Gastroesophageal sphincter (tissue), 4 donors: ENCODE data around the gene ARHGAP22. TPM values are rescaled to one million over a fixed set of nuclear protein-coding genes. Genes with fewer than 3 reads are reported as not detected.

Experiments
- ATAC-seq: fragments of 150-250 bp; one replicate; pipeline ENCODE4 v1.9.1; 2016; ENCODE audit warnings: mild to moderate bottlenecking, moderate library complexity
- H3K27ac ChIP-seq, 4 donors: fragments of 200-600 bp; sonication (generic) in 3 of 4; 1 replicate in 3 of 4; 2 replicates in 1 of 4; pipeline ENCODE4 v1.5.1; 2016 to 2019
- H3K27me3 ChIP-seq: fragments of 200-600 bp; sonication (generic); one replicate; pipeline ENCODE4 v1.5.1; 2019
- H3K36me3 ChIP-seq, 2 donors: fragments of 200-600 bp; sonication (generic); one replicate each; pipeline ENCODE4 v1.5.1; 2019; ENCODE audit warnings: control low read depth in 1 of 2
- H3K4me1 ChIP-seq, 3 donors: fragments of 200-600 bp; sonication (generic); 1 replicate in 2 of 3; 2 replicates in 1 of 3; pipeline ENCODE4 v1.5.1; 2016 to 2019; ENCODE audit warnings: control low read depth in 2 of 3
- H3K4me3 ChIP-seq, 2 donors: fragments of 200-600 bp; sonication (generic); one replicate each; pipeline ENCODE4 v1.5.1; 2019; ENCODE audit warnings: mild to moderate bottlenecking in 1 of 2, moderate library complexity in 1 of 2
- H3K9me3 ChIP-seq, 3 donors: fragments of 200-600 bp; sonication (generic); one replicate each; pipeline ENCODE4 v1.5.1; 2017 to 2019; ENCODE audit warnings: control low read depth in 2 of 3
- EP300 ChIP-seq: sonication (generic); formaldehyde crosslinking; IDR thresholded peaks from one replicate; pipeline ENCODE4 v1.6.1; 2017; ENCODE audit warnings: antibody characterized with exemption, mild to moderate bottlenecking
- POLR2A ChIP-seq, 2 donors: fragments of 450-650 bp; IDR thresholded peaks; one replicate each; pipeline ENCODE4 v1.6.1; 2017; ENCODE audit warnings: antibody characterized with exemption in 2 of 2, mild to moderate bottlenecking in 2 of 2, moderate library complexity in 1 of 2
- POLR2AphosphoS5 ChIP-seq: sonication (generic); formaldehyde crosslinking; IDR thresholded peaks from one replicate; pipeline ENCODE4 v1.6.1; 2017; ENCODE audit warnings: antibody characterized with exemption
- WGBS, 2 donors: methylation state at CpG; one replicate each; pipeline ENCODE4 v1.1.5; 2018; ENCODE audit warnings: low coverage in 1 of 2; 5-methylcytosine and 5-hydroxymethylcytosine counted together
- total RNA-seq, 4 donors: library from RNA; depleted of rRNA; stranded (reverse); fragments of >200 nt; gene quantifications; one replicate each; pipeline ENCODE4 v1.1.0, GENCODE V29; 2016
- TF ChIP-seq, protein P1 (sequence below), 4 experiments: fragments of 200-600 bp in 2 of 4; fragments of 450-650 bp in 2 of 4; sonication (generic) in 1 of 4; IDR thresholded peaks; one replicate each; pipeline ENCODE4 v1.5.1; 2017 to 2019; ENCODE audit warnings: antibody characterized with exemption in 4 of 4, mild to moderate bottlenecking in 2 of 4, moderate library complexity in 2 of 4

The ARHGAP22 gene
- total RNA-seq, 4 donors from 2014 or later, result 4.2 to 5.8 (median 5.1) TPM

DNA sequence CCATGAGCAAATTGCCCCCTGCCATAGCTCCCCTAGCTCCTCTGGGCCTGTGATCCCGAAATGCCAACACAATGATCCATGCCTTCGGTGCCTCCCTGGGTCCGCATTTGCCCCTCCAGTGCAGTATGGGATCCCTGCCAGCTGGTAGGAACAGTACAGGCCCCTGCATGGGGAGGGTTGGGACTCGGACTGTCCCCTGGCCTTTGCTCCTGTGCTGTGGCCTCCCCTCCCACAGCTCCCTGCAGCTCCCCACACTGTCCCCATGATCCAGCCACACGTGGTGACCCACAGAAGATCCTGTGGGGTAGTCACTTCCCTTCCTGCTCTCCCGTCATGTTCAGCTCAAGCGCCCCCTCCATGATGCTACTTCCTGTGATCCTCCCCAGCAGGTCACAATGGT lies 158.1 kb downstream of the ARHGAP22 start:
- Histone ChIP-seq H3K9me3 (no peaks in the 10 kb centered on the region), H3K27ac (no peak overlapping the region), H3K36me3 (peaks cover 0 to 10% of the 10 kb centered on the region in 2 donors), H3K27me3 (no peaks in the 10 kb centered on the region), H3K4me1 (no peaks in the 10 kb centered on the region), H3K4me3 (no peak overlapping the region)
- 50 to 93% methylated on average over 1 to 3 of the region's 7 CpGs for WGBS, 2 donors
- ATAC-seq, result no peak
- TF ChIP-seq EP300, result no peak
- no peak for TF ChIP-seq POLR2AphosphoS5
- TF ChIP-seq POLR2A (IDR thresholded peaks at IDR 0.05), result no peak
- TF ChIP-seq, protein P1, sequence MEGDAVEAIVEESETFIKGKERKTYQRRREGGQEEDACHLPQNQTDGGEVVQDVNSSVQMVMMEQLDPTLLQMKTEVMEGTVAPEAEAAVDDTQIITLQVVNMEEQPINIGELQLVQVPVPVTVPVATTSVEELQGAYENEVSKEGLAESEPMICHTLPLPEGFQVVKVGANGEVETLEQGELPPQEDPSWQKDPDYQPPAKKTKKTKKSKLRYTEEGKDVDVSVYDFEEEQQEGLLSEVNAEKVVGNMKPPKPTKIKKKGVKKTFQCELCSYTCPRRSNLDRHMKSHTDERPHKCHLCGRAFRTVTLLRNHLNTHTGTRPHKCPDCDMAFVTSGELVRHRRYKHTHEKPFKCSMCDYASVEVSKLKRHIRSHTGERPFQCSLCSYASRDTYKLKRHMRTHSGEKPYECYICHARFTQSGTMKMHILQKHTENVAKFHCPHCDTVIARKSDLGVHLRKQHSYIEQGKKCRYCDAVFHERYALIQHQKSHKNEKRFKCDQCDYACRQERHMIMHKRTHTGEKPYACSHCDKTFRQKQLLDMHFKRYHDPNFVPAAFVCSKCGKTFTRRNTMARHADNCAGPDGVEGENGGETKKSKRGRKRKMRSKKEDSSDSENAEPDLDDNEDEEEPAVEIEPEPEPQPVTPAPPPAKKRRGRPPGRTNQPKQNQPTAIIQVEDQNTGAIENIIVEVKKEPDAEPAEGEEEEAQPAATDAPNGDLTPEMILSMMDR (IDR thresholded peaks at IDR 0.05), result no peak

DNA sequence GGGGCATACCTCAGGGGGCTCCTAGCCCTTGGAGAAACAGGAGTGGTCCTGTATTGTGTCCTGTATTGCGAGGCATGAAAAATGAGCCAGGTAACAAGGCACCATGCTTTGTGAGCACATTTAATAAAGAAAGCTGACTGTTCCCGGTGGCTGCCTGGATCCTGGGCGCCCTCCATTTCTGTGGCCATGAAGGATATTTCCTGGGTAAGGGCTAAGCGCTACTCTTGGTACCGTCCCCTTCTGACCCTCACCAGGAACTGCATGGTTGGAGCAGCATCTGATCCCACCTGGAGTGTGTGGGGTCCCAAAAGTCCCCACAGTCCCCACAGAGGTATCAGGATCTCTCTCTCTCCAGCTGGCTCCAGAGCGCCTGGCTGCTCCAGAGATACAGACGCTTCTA lies 158.9 kb downstream of the ARHGAP22 start:
- ATAC-seq, result no peak
- Histone ChIP-seq H3K36me3 (peaks cover 0 to 10% of the 10 kb centered on the region in 2 donors), H3K4me1 (no peaks in the 10 kb centered on the region), H3K9me3 (no peaks in the 10 kb centered on the region), H3K27ac (no peak overlapping the region), H3K4me3 (no peak overlapping the region), H3K27me3 (no peaks in the 10 kb centered on the region)
- TF ChIP-seq, protein P1 (IDR thresholded peaks at IDR 0.05), result no peak
- TF ChIP-seq POLR2AphosphoS5 (no peak), POLR2A (IDR thresholded peaks at IDR 0.05) (no peak), EP300 (no peak)
- 60% methylated on average over 4 of the region's 7 CpGs; no CpG with 5 or more reads in 1 of the 2 donors for WGBS, 2 donors

DNA sequence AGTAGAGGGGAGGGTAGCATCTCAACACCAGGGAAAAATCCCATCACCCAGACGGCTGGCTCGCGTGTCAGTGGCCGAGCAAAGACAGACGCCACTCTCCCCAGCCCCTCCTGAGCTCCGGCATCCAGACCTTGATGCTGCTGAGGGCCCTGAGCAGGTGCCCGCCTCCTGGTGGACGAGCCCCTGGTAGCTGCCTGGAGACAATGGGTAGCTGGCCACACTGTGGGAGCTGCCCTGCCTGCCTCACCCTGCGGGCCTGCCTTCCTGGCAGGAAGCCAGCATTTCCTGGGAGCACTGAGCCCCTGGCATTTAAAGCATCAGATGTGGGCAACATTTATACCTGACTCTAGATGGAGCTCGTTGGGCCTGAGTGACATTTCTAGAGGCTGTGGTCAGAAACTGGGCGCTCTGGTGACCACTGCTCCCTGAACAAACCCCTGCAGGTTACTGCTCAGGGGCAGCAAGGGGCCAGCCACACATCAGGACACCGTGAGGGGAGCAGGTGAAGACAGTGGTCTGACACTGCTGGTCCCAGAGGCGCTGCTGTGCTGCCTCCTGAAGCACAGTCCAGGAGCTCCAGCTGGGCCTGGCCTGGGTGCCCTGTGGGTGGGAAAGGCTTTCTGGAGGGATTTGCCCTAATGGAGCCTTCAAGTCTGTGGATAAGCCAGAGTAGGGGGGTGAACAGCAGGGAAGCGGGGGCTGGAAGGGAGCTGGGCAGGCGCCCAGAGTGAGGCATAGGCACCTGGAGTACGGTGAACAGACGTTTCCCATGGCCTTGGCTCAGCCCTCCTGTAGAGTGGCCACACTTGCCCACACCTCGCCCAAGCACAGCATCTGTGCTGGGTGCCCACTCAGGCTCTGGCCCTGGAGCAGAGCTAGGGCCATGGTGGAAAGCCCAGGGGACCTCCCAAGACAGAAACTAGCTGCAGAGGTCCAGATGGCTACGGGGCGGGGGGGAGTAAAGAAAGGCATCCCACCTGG lies 159.7 kb downstream of the ARHGAP22 start:
- ATAC-seq, result no peak
- Histone ChIP-seq H3K9me3 (no peaks in the 10 kb centered on the region), H3K4me3 (no peak overlapping the region), H3K36me3 (peaks cover 0 to 2% of the 10 kb centered on the region in 2 donors), H3K4me1 (no peaks in the 10 kb centered on the region), H3K27me3 (no peaks in the 10 kb centered on the region), H3K27ac (no peak overlapping the region)
- 83 to 84% methylated on average over 3 to 5 of the region's 20 CpGs for whole genome bisulfite sequencing, 2 donors
- TF ChIP-seq POLR2AphosphoS5 (no peak), POLR2A (IDR thresholded peaks at IDR 0.05) (no peak), EP300 (no peak)
- TF ChIP-seq, protein P1 (IDR thresholded peaks at IDR 0.05), result no peak

DNA sequence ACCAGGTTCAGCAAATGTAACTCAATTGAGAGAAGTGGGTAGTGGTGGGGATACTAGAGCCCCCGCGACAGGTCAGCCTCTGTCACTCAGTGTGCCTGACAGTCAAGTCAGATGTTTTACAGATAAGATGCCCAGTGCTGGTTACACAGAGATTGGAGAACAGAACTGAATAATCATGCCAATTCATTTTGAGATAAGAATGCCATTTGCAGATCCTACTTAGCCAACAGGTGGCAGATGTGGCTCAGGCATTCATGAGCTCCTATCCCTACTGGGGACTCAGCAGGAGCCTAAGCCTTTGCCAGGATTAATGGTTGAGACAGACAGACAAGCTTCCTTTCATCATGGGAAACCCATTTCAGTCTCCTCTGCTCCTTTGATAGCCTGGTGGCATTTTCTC lies 160.6 kb downstream of the ARHGAP22 start:
- H3K4me3 ChIP-seq, result no peak overlapping the region
- 67 to 73% methylated on average over 2 of the region's 2 CpGs for WGBS, 2 donors
- no peaks in the 10 kb centered on the region for H3K9me3 ChIP-seq
- TF ChIP-seq POLR2A (IDR thresholded peaks at IDR 0.05), result no peak
- TF ChIP-seq, protein P1 (IDR thresholded peaks at IDR 0.05), result no peak
- no peak for TF ChIP-seq POLR2AphosphoS5
- TF ChIP-seq EP300, result no peak
- H3K4me1 ChIP-seq, result no peaks in the 10 kb centered on the region
- no peaks in the 10 kb centered on the region for H3K36me3 ChIP-seq
- H3K27ac ChIP-seq, result no peak overlapping the region
- no peak for ATAC-seq
- no peaks in the 10 kb centered on the region for H3K27me3 ChIP-seq

DNA sequence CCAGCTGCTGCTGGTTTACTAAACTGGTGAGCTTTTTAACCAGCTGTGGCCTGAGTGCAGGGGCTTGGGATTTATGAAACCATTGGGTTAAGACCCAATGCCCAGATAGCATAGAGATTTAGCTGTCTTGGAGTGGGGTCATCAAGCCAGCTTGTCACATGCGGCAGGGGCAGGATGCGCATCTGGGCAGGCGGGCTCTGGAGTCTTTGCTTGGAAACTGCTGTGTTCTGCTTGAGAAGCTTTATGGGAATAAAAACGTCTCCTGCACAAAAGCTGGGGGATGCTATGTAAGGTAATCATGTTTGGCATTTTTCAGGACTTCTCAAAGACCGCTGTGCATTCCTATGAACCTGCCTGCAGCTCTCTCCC lies 162.1 kb downstream of the ARHGAP22 start:
- H3K9me3 ChIP-seq, result no peaks in the 10 kb centered on the region
- no peak overlapping the region for H3K27ac ChIP-seq
- no peaks in the 10 kb centered on the region for H3K27me3 ChIP-seq
- 43 to 89% methylated on average over 1 to 5 of the region's 5 CpGs for whole genome bisulfite sequencing, 2 donors
- no peak overlapping the region for H3K4me3 ChIP-seq
- no peaks in the 10 kb centered on the region for H3K4me1 ChIP-seq
- ATAC-seq, result no peak
- peaks cover 0 to 8% of the 10 kb centered on the region in 2 donors for H3K36me3 ChIP-seq
- TF ChIP-seq EP300, result no peak
- no peak for TF ChIP-seq POLR2AphosphoS5
- TF ChIP-seq POLR2A (IDR thresholded peaks at IDR 0.05), result no peak
- TF ChIP-seq, protein P1 (IDR thresholded peaks at IDR 0.05), result no peak
